Occipital lobe (tissue), 2 donors: ENCODE results near the gene NOL9. TPM values are rescaled to one million over a fixed set of nuclear protein-coding genes. Genes with fewer than 3 reads are reported as not detected.
"Not testable (repeated sequence)": the region's sequence is repeated elsewhere in the genome, so short reads cannot be mapped to it uniquely, and the experiment has no call there.

Experiments
- DNase-seq: peaks from one replicate; lab custom pipeline; 2025; lab: John Stamatoyannopoulos, UW
- total RNA-seq: library from RNA; depleted of rRNA; stranded (reverse); fragments of >200 nt; gene quantifications from one replicate; pipeline ENCODE4 v1.2.3, GENCODE V29; 2014

Gene NOL9
- total RNA-seq, 1 donor from 2014 or later: 34.0 TPM

DNA sequence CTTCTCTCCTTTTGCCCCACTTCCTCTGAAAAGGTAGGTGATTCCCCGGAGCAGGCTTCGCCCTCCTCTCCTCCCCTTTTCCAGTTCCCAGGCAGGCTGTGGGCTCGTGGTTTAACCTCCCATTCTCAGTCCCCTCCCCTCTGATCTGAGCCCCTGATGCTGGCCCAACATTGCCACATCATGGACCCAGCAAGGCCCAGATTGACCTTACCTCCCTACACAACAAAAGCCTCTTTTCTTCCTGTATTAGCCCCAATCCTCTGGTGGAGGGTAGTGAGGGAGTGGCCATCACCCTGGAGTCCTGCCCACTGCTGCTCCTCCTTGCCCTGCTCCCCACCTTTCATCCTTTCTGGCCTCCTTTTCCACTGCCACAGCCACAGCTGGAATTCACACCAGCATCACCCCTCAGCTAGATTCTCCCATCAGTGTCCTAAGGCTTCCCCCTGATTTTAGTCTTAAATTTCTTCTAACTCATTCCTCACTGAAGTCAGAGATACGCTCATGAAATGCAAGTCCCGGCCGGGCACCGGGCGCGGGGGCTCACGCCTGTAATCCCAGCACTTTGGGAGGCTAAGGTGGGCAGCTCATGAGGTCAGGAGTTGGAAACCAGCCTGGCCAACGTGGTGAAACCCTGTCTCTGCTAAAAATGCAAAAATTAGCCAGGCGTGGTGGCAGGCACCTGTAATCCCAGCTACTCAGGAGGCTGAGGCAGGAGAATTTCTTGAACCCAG is 18.5 kb upstream of the NOL9 start:
- DNase-seq: no peak

DNA sequence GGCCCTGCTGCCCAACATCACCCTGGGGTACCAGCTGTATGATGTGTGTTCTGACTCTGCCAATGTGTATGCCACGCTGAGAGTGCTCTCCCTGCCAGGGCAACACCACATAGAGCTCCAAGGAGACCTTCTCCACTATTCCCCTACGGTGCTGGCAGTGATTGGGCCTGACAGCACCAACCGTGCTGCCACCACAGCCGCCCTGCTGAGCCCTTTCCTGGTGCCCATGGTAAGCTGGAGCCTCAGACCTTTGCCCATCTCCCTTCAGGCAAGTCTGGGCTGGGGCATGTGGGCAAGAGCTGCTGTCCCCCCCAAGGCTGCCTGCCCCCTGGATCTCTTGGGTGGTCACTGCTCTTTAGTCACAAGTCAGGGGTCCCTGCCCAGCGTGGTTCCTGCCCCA is 16.7 kb upstream of the NOL9 start:
- no peak for DNase-seq

DNA sequence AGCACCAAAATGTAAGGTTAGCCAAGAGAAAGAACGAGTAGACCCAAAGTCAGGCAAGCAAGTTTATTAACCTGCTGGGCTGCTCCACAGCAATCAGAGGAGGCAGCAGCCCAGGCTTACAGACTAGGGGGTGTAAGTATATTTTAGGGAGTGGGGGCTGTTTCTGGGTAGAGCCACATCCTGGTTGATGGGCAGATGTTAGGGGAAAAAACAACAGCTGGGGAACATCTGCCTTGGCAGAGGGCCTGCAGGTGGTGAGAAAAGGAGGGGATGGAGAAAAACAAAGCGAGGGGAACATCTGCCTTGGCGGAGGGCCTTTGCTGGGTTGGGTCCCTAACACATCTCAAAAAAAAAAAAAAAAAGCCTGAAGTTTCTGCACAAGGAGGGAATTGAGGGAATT is 15.8 kb upstream of the NOL9 start:
- no peak for DNase-seq

DNA sequence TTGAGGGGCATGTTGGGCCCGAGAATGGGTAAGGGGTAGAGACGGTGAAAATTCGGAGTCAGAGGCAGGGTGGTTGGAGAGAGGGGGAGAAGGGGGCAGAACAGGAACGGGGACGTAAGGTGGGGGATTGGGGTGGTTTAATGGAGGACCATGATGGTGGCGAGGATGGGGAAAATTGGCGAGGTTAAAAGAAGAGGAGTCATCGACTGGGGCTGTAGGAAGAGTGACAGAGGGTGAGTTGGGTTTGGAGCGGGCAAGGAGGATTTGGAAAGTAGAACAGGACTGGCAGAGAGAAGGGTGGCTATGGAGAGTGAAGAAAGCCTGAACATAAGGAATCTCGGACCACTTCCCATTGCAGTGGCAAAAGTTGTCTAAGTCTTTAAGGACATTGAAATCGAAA is 14.7 kb upstream of the NOL9 start:
- DNase-seq: no peak

DNA sequence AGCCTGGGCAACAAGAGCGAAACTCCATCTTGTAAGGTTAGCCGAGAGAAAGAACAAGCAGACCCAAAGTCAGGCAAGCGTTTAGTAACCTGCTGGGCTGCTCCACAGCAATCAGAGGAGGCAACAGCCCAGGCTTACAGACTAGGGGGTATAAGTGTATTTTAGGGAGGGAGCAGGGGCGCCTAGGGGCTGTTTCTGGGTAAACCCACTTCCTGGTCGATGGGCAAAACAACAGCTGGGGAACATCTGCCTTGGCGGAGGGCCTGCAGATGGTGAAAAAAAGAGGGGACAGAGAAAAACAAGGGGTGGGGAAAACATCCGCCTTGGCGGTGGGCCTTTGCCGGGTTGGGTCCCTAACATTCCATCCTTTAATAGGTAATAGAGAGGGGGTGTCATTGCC is 6.0 kb upstream of the NOL9 start:
- no peak for DNase-seq

DNA sequence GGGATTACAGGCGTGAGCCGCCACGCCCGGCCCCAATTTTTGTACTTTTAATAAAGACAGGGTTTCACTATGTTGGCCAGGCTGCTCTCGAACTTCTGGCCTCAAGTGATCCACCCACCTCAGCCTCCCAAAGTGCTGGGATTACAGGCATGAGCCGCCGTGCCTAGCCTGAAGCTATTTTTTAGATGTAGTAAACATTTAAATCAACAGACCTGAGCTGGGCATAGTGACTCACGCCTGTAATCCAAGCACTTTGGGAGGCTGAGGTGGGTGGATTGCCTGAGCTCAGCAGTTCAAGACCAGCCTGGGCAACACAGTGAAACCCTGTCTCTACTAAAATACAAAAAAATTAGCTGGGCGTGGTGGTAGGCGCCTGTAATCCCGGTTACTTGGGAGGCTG is 4.8 kb upstream of the NOL9 start:
- DNase-seq: not testable (repeated sequence)

DNA sequence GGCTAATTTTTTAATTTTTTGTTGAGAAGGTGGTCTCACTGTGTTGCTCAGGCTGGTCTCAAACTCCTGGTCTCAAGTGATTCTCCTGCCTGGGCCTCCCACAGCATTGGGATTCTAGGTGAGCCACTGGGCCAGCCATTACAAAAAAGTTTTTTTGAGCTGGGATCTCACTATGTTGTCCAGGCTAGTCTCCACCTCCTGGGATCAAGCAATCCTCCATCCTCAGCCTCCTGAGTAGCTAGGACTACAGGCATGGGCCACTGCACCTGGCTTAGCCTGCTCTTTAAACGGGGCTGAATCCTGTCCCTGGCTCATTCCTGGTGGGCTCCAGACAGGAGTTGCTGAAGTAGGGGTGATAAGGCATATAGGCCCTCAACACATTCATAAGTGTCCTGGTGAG is 3.3 kb upstream of the NOL9 start:
- DNase-seq: no peak

DNA sequence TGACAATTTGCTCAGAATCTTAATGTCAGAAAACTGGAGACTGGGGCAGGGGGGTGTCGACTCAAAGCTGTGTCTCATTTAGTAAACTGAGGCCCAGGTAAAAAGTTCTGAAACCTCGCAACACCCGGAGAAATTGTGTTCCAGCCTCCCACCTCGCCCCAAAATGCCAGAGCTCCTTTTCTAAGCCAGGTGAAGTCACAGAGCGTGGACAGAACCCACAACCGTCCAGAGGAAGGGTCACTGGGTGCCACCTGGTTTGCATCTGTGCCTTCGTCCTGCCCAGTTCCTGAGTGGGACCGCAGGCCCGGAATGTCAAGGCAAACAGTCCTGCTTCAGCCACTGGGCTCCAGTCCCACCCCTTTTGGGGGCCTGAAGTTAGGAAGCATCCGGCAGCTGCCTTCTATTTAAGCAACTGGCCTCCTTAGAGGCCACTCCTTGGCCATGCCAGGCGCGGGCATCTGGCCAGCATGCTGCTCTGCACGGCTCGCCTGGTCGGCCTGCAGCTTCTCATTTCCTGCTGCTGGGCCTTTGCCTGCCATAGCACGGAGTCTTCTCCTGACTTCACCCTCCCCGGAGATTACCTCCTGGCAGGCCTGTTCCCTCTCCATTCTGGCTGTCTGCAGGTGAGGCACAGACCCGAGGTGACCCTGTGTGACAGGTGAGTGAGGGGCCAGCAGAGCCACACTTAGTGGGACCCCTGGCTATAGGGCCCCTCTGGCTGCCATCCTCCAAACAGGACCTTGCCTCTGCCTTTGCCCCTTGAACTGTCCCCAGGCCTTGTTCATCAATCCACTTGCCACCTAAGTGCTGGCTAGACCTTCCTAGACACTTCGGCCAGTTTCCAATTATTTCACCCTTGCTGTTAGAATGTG is 830 bp upstream of the NOL9 start, which contains the start of gene TAS1R1:
Gene TAS1R1, plus strand, starts transcription at position 401 of the 872 bp plus-strand sequence. Its CDS starts 67 bp downstream, at position 468.
- DNase-seq: no peak

DNA sequence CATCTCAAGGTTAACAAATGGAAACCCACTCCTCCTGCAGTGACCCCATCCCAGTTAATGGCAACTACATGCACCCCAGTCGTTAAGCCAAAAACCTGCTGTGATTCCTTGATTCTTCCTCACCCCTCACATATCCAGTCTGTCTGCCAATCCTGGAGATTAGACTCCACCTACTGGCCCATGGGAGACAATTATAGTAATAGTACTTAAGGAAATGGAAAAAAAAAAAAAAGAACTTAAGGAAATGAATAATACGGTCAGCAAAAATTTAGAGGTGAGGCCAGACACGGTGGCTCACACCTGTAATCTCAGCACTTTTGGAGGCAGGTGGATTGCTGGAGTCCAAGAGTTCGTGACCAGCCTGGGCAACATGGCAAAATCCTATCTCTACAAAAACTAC is 7.0 kb downstream of the NOL9 start:
- no peak for DNase-seq

DNA sequence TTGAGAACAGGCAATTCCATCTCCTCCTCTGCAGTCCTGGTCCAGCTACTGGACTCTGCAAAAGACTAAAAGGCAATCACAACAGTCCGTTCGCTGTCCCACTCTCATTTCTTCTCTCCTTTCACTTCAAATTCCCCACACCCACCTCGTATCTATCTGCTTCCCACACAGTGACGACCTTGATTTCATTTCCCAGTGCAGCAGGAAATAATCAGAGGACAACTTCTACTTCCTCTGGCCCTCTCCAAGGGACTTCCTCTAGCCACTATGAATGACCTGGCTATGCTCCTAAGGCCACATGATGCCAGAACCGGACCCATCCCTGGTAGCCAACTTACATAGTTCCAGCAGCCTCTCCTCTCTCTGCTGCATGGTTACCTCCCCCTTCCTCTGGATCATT is 8.0 kb downstream of the NOL9 start:
- no peak for DNase-seq

DNA sequence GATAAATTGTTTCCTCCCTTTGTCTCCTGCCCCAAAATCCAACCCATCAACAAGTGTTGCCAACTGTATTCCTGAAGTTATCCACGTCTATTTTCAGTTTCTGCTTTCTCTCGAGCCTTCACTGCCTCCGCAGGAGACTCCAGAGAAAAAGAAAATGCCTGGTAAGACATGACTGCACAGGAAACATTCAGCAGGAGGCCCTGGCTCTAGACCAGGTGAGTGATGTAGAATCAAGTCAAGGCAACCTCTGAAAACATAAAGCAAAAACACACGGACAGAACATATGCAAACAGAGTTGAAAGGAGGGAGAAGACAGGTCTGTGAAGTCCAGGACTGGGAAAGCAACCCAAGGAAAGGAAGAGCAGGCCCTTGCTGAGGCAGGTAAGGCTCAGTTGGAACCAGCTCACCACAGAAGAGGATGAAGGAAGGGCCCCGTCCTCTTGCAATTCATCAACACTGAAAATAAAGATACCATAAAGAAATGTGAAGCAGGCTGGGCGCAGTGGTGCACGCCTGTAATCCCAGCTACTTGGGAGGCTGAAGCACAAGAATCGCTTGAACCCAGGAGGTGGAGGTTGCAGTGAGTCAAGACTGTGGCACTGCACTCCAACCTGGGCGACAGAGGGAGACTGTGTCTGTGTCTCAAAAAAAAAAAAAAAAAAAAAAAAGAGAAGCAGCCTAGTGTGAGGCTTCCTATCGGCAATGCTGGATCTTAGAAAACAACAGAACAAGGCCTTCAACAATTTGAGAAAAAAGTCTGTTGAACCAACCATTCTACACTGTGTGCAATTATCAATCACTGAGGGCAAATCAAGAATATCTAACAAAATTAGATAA is 8.8 kb downstream of the NOL9 start:
- no peak for DNase-seq

DNA sequence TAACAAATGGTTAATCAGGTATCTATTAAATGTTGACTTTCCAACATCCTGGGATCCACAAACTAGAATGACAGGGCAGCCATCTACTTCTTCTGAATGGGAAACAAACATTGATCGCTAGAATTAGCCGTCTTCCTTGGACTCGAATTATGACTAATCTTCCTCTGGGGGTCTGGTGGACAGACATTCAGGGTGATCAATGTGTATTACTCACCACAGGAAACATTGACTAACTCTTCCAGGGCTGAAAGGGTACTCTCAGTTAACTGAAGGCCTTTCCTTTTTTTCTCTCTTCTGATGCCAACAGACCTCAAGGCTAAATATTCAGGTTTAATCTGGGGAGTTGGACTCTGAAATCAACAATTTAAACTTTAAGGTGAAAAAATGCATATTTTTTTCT is 9.5 kb downstream of the NOL9 start:
- DNase-seq: no peak

DNA sequence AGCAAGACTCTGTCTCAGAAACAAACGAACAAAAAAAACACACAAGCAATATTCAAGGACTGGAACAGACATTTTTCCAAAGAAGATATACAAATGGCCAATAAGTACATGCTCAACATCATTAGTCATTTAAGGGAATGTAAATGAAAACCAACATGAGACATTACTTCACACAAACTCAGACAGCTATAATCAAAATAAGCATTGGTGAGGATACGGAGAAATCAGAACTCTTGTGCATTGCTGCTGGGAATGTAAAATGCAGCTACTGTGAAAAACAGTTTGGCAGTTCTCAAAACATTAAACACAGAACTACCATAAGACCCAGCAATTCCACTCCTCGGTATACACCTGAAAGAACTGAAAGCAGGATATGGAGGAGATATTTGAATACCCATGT is 15.4 kb downstream of the NOL9 start:
- DNase-seq: no peak

DNA sequence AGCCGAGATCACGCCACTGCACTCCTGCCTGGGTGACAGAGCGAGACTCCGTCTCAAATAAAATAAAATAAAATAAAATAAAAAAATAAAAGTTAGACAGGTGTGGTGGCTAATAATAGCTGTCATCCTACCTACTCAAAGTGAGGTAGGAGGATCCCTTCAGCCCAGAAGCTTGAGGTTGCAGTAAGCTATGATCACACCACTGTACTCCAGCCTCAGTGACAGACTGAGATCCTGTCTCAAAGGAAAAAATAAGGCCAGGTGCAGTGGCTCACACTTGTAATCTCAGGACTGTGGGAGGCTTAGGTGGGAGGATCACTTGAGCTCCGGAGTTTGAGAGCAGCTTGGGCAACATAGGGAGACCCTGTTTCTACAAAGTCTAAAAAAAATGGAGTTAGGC is 18.0 kb downstream of the NOL9 start:
- DNase-seq: no peak

DNA sequence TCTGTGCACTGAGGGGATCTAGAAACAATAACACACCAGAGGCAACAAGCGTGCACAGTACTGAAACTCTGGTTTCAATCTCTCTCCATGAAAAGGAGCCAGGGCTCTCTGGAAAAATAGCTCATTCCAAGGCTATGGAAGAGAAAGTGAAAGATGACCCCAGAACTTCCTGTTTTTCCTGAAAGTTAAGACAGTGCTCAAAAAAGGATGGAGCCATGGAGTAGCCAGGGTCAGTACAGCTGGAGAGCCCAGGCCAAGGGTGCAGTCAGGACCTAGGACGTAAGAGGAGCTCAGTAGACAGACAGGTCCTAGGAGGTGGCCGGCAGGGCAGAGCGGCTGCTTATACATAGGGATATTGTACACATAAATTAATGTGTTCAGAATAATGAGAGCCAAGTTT is 19.1 kb downstream of the NOL9 start:
- no peak for DNase-seq

DNA sequence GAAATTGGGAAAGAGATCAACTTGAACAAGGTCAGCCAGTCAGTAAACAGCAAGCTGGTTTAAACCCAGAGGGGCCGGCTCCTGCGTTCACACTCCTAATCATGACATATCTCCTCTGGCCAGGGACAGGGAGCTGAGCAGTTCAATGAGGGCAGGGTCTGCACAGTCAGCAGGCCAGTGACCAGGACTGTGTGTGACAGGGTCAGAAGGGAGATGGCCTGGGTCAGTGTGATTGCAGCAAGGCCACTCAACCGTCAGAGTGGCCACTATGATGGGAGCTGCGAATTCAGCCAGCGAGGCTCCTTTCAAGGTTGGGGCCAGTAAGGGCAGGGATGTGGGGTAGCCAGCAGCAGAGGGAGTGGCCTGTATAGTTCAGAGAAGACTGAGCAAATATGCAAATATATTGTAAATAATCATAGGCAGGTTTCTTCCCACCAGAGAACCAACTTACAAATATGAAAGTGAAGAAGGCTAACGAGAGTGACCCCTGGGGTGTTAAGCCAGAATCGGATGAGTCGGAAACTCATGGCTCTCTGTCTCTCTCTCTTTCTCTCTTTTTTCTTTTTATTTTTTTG is 20.0 kb downstream of the NOL9 start:
- DNase-seq: no peak

DNA sequence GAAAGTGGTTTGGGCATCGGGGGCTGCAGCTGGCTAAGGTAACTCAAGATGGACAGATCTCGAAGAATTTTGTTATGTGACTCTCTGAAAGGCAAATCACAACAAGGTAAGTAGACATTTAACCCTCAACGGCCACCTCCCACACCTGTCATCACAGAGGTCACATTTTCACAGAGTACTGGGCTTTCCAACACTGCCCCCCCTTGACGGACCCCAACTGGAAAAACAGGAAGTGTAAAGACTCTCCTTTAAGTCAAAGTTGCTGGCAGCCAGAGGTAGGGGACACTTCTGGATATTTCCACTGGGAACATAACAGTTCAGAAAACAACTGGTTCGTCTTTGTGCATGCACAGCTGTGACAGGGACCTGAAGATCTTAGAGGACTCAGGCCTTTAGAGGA is 22.3 kb downstream of the NOL9 start:
- no peak for DNase-seq

DNA sequence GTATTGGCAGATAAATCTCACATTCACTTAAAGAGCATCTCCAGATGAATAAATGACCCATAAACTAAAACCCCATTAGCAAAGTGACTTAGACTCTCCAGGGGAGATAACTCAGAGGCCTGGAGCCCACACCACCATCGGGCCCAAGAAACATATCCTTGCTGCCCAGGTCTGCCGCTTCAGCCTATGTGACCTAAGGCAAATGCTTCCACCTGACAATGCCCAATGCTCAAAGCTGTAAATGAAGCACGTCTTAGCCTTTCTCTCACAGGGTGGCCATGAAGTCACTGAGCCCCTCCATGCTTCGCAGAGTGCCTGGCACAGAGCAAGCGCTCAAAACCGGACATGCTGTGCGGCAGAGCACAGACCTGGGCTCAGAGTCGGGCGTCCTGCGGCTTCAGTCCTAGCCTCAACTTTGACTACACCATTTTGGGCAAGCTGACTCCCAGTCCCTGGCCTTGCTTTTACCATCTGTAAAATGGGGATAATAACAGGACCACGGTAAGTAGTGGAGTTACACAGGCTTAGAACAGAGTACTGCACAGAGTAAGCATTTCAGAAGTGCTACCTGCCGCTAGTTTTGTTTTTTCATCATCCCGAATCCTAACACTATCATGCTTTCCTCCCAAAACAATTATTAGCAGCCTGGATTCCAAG is 23.7 kb downstream of the NOL9 start:
- no peak for DNase-seq

DNA sequence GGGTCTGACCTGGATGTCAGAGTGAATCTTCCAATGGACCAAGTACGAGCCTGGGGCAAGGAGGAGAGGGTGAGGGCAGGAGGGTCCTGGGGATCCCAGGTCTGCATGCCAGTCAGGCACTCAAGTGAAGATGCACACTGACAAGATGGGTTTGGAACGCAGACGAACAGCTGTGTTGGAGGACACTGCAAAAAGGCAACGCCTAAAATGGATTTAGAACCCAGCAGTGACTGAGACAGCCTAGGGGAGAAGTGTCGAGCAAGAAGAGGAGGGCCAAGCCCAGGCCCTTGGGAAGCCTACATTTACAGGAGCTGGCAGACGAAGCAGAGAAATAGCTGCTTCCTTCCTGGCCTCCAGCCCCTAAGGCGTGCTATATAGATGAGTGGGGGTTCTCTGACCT is 25.8 kb downstream of the NOL9 start:
- DNase-seq: no peak

DNA sequence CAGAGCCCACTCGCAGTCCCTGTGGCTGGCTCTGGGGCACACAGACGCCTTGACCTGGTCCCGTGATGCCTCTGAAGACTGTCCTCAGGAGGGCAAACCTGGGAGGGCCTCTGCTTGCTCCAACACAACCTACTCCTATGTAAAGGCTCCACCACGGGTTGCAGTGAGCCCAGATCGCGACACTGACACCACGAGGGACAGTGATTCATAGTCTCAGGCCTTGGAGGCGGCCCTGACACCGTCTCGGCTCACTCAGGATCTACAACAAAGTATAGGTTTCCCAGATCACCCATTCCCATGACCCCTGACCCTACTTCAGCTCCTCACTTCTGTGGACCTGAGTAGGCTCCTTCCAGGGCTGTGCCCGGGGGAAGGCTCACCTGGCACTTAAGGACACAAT is 28.0 kb downstream of the NOL9 start:
- no peak for DNase-seq

DNA sequence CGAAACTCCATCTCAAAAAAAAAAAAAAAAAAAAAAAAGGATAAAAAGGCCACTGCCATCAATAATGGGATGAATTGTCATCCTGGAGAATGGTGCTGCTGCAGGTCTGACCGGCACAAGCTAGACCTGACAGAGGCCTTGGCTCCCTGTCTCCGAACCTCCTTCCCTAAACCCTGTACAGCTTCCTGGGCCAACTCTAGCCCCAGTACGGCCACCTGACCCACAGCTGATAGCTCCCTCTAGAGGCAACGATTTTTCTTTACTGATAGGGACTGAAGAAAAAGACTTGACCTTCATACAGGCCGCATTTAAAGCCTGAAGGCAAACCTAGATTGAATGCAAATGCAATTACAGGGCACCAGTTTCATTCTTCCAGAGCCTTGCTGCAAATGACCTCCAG is 30.7 kb downstream of the NOL9 start:
- no peak for DNase-seq
